GM23338 (cell line): ENCODE measurements around the gene CPLX1.

Source experiments
- EZH2 ChIP-seq: fragments of 200-600 bp; sonication (generic); IDR thresholded peaks from one replicate; pipeline ENCODE4 v1.8.0; 2017; ENCODE audit warnings: antibody characterized with exemption, mild to moderate bottlenecking, low read depth; ENCODE audit not compliant: unreplicated experiment
- EZH2phosphoT487 ChIP-seq: fragments of 200-600 bp; sonication (generic); IDR thresholded peaks from one replicate; pipeline ENCODE4 v1.8.1; 2018; ENCODE audit warnings: antibody characterized with exemption; ENCODE audit not compliant: unreplicated experiment
- STAT1 ChIP-seq: IDR thresholded peaks from one replicate; pipeline ENCODE4 v1.6.1; 2016; ENCODE audit warnings: antibody characterized with exemption; ENCODE audit not compliant: unreplicated experiment
- ZNF331 ChIP-seq: fragments of 250-450 bp; sonication (Bioruptor Pico); IDR thresholded peaks from 2 replicates; pipeline ENCODE4 v1.5.0; 2020; ENCODE audit warnings: low read depth, mild to moderate bottlenecking, moderate library complexity
- TF ChIP-seq, protein P1 (sequence below): IDR thresholded peaks from one replicate; pipeline ENCODE4 v1.6.1; 2018; ENCODE audit warnings: antibody characterized with exemption; ENCODE audit not compliant: unreplicated experiment
- TF ChIP-seq, protein P2 (sequence below), 2 experiments: fragments of 200-600 bp in 1 of 2; sonication (generic) in 1 of 2; conservative IDR thresholded peaks; 2 replicates each; pipeline versions ENCODE4 v1.5.1 to v1.6.1; 2016 to 2017; ENCODE audit warnings: antibody characterized with exemption in 2 of 2, low read depth in 2 of 2, mild to moderate bottlenecking in 2 of 2, moderate library complexity in 1 of 2

DNA sequence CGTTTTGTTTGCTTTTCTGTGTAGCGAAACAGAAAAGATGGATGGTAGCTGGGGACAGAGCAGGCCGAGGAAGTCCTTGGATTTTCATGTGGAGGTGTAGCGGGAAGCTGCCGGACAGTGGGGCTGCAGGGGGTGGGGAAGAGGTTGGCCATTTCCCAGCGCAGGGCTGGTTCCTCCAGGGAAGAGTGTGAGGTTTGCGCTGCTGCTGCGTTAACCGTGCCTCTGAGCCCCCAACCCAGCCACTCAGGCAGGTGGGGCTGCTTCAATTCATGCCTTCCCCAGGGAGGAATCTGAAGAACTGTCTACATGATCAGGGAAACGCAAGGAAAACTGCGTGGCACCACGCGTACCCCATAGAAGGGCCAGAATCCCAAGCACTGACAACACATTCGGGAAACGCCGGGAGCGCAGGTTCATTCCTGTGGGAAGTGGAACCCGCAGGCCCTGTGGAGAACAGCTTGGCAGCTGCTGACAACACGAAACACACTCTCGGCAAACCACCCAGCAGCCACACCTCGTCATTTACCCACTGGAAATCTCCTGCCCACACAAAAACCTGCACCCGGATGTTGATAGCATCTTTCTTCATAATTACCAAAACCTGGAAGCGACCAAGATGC, 62.6 kb downstream of the CPLX1 start:
- TF ChIP-seq, protein P1, sequence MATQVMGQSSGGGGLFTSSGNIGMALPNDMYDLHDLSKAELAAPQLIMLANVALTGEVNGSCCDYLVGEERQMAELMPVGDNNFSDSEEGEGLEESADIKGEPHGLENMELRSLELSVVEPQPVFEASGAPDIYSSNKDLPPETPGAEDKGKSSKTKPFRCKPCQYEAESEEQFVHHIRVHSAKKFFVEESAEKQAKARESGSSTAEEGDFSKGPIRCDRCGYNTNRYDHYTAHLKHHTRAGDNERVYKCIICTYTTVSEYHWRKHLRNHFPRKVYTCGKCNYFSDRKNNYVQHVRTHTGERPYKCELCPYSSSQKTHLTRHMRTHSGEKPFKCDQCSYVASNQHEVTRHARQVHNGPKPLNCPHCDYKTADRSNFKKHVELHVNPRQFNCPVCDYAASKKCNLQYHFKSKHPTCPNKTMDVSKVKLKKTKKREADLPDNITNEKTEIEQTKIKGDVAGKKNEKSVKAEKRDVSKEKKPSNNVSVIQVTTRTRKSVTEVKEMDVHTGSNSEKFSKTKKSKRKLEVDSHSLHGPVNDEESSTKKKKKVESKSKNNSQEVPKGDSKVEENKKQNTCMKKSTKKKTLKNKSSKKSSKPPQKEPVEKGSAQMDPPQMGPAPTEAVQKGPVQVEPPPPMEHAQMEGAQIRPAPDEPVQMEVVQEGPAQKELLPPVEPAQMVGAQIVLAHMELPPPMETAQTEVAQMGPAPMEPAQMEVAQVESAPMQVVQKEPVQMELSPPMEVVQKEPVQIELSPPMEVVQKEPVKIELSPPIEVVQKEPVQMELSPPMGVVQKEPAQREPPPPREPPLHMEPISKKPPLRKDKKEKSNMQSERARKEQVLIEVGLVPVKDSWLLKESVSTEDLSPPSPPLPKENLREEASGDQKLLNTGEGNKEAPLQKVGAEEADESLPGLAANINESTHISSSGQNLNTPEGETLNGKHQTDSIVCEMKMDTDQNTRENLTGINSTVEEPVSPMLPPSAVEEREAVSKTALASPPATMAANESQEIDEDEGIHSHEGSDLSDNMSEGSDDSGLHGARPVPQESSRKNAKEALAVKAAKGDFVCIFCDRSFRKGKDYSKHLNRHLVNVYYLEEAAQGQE: no peak
- TF ChIP-seq, protein P2, sequence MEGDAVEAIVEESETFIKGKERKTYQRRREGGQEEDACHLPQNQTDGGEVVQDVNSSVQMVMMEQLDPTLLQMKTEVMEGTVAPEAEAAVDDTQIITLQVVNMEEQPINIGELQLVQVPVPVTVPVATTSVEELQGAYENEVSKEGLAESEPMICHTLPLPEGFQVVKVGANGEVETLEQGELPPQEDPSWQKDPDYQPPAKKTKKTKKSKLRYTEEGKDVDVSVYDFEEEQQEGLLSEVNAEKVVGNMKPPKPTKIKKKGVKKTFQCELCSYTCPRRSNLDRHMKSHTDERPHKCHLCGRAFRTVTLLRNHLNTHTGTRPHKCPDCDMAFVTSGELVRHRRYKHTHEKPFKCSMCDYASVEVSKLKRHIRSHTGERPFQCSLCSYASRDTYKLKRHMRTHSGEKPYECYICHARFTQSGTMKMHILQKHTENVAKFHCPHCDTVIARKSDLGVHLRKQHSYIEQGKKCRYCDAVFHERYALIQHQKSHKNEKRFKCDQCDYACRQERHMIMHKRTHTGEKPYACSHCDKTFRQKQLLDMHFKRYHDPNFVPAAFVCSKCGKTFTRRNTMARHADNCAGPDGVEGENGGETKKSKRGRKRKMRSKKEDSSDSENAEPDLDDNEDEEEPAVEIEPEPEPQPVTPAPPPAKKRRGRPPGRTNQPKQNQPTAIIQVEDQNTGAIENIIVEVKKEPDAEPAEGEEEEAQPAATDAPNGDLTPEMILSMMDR (conservative IDR thresholded peaks at IDR 0.05; ENCODE audit: low read depth in 2 of 2): no peak
- TF ChIP-seq EZH2phosphoT487 (no peak), EZH2 (no peak), STAT1 (no peak), ZNF331 (CRISPR knock-in tag) (no peak)
